Epithelial cell of alveolus of lung (primary cell): ENCODE results near the gene MTMR12. TPM values are rescaled to one million over a fixed set of nuclear protein-coding genes. Genes with fewer than 3 reads are reported as not detected.

Experiments used
- total RNA-seq: library from RNA; depleted of rRNA; stranded (reverse); fragments of >200 nt; gene quantifications from 2 replicates; pipeline ENCODE4 v1.2.1, GENCODE V29; 2015

MTMR12 gene
- total RNA-seq, result 7.5 and 14.1 TPM in 2 replicates

GRCh38 chr5:32312595-32313332, at the start of gene MTMR12:
TSS of gene MTMR12 (minus strand) at chr5:32312939. CDS start at chr5:32312838, 101 bp downstream.

Other genes starting within 250 kb of the MTMR12 start
- gene GOLPH3, start 138.6 kb downstream of the MTMR12 start, total RNA-seq, result 77.2 and 95.4 TPM in 2 replicates
- 62.6 and 77.4 TPM in 2 replicates for gene ZFR, start 131.8 kb upstream of the MTMR12 start, total RNA-seq